Measurements from ENCODE around the gene INHBE. TPM values are rescaled to one million over a fixed set of nuclear protein-coding genes. Genes with fewer than 3 reads are reported as not detected.

Gene INHBE
- polyA plus RNA-seq, 3 donors, result not detected

DNA sequence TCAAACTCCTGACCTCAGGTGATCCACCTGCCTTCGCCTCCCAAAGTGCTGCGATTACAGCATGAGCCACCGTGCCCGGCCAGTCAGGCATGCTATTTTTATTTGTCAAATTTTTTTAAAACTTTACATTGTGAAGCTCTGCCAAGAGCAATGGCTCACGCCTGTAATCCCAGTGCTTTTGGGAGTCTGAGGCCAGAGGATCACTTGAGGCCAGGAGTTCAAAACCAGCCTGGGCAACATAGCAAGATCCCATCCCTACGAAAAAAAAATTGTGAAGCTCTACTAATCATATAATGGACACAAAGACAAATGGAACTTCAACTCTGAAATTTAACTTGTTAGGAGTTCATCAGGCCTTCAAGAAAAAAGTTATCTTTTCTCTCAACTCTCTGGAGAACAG is 26.1 kb upstream of the INHBE start:
- no peak overlapping the region for H3K4me3 ChIP-seq (replicated peaks in 1 of 3; ENCODE audit: low read depth in 2 of 3, low read length in 3 of 3)
- H3K79me2 ChIP-seq (ENCODE audit: insufficient read depth, low read length), result peaks cover 55% of the 10 kb centered on the region
- peaks cover 11 to 22% of the 10 kb centered on the region in 2 donors for H3K36me3 Mint-ChIP-seq
- 86% methylated on average over 4 of the region's 6 CpGs for WGBS (ENCODE audit: insufficient coverage)
- no peak overlapping the region for H3K4me2 ChIP-seq (replicated peaks; ENCODE audit: extremely low read depth, low read length, poor library complexity, severe bottlenecking)
- peaks cover 0 to 11% of the 10 kb centered on the region in 2 donors for H3K36me3 ChIP-seq (replicated peaks in 1 of 2; ENCODE audit: control insufficient read depth in 1 of 2, insufficient read depth in 2 of 2, low read length in 2 of 2)
- H3K27me3 ChIP-seq (ENCODE audit: control insufficient read depth in 2 of 2, insufficient read depth in 2 of 2, low read length in 2 of 2), result no peaks in the 10 kb centered on the region
- intact Hi-C loops (cut with micrococcal nuclease), result no loop called here
- TF ChIP-seq, protein P1, sequence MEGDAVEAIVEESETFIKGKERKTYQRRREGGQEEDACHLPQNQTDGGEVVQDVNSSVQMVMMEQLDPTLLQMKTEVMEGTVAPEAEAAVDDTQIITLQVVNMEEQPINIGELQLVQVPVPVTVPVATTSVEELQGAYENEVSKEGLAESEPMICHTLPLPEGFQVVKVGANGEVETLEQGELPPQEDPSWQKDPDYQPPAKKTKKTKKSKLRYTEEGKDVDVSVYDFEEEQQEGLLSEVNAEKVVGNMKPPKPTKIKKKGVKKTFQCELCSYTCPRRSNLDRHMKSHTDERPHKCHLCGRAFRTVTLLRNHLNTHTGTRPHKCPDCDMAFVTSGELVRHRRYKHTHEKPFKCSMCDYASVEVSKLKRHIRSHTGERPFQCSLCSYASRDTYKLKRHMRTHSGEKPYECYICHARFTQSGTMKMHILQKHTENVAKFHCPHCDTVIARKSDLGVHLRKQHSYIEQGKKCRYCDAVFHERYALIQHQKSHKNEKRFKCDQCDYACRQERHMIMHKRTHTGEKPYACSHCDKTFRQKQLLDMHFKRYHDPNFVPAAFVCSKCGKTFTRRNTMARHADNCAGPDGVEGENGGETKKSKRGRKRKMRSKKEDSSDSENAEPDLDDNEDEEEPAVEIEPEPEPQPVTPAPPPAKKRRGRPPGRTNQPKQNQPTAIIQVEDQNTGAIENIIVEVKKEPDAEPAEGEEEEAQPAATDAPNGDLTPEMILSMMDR (IDR thresholded peaks at IDR 0.05), result no peak
- H3K4me3 Mint-ChIP-seq, result peak overlapping the region; percentile 26 to 89
- no peaks in the 10 kb centered on the region for H3K9me3 ChIP-seq (replicated peaks in 1 of 2; ENCODE audit: control insufficient read depth in 1 of 2, insufficient read depth in 1 of 2, low read length in 2 of 2)
- no peaks in the 10 kb centered on the region for H3K27me3 Mint-ChIP-seq (ENCODE audit: low read depth in 3 of 3)
- peaks cover 23% of the 10 kb centered on the region for H3K4me1 Mint-ChIP-seq
- peaks cover 5% of the 10 kb centered on the region for H4K20me1 ChIP-seq (ENCODE audit: insufficient read depth, low read length)
- H3K9me3 Mint-ChIP-seq, result peaks cover 0 to 1% (median 0%) of the 10 kb centered on the region in 7 donors
- H2AFZ ChIP-seq (ENCODE audit: insufficient read depth, low read depth, low read length, poor library complexity, severe bottlenecking), result no peak overlapping the region
- peaks cover 15 to 21% of the 10 kb centered on the region in 2 donors for H3K4me1 ChIP-seq (ENCODE audit: control insufficient read depth in 1 of 2, insufficient read depth in 2 of 2, low read length in 2 of 2)
- no peak for DNase-seq
- no peak overlapping the region for H3K9ac ChIP-seq (ENCODE audit: insufficient read depth, low read length, poor library complexity, severe bottlenecking)
- peak overlapping the region in 6 of 7 donors; percentile 60 to 98 (median 84) for H3K27ac Mint-ChIP-seq
- H3K27ac ChIP-seq (ENCODE audit: low read depth in 1 of 2, low read length in 2 of 2), result peak overlapping the region in 1 of 2 donors; percentile 99

DNA sequence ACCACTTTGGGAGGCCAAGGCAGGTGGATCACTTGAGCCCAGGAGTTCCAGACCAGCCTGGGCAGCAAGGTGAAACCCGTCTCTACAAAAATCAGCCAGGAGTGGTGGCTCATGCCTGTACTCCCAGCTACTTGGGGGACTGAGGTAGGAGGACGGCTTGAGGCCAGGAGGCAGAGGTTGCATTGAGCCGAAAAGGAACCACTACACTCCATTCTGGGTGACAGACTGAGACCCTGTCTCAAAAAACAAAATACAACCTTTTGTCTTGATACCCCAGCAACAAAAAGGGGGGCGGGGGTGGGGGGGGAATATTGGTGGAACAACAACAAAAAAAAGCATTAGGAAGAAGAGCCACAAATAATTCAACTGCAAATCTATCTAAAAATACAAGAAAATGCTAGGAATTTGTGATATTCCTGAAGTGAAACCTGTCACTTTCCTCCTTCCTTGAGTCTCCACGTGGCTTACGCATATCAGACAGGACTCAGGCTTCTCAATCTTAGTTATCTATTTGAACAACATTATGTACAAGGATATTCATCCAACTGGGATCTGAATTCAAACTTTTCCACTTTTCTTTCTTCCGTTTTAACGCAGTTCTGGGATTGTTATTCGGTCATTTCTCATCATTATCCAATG is 25.5 kb upstream of the INHBE start:
- peaks cover 23% of the 10 kb centered on the region for H3K4me1 Mint-ChIP-seq
- peaks cover 8 to 16% of the 10 kb centered on the region in 2 donors for H3K36me3 Mint-ChIP-seq
- no peak for DNase-seq
- peak overlapping the region; percentile 44 to 82 (median 82) for H3K4me3 ChIP-seq (replicated peaks in 1 of 3; ENCODE audit: low read depth in 2 of 3, low read length in 3 of 3)
- TF ChIP-seq, protein P1 (IDR thresholded peaks at IDR 0.05), result no peak
- no peaks in the 10 kb centered on the region for H3K27me3 Mint-ChIP-seq (ENCODE audit: low read depth in 3 of 3)
- 0% methylated on average over 2 of the region's 9 CpGs for WGBS (ENCODE audit: insufficient coverage)
- H3K4me1 ChIP-seq (ENCODE audit: control insufficient read depth in 1 of 2, insufficient read depth in 2 of 2, low read length in 2 of 2), result peaks cover 15 to 21% of the 10 kb centered on the region in 2 donors
- no peaks in the 10 kb centered on the region for H3K9me3 ChIP-seq (replicated peaks in 1 of 2; ENCODE audit: control insufficient read depth in 1 of 2, insufficient read depth in 1 of 2, low read length in 2 of 2)
- H3K9ac ChIP-seq (ENCODE audit: insufficient read depth, low read length, poor library complexity, severe bottlenecking), result peak overlapping the region; percentile 84
- peaks cover 49% of the 10 kb centered on the region for H3K79me2 ChIP-seq (ENCODE audit: insufficient read depth, low read length)
- no peaks in the 10 kb centered on the region for H3K27me3 ChIP-seq (ENCODE audit: control insufficient read depth in 2 of 2, insufficient read depth in 2 of 2, low read length in 2 of 2)
- H3K9me3 Mint-ChIP-seq, result peaks cover 0 to 1% (median 0%) of the 10 kb centered on the region in 7 donors
- peaks cover 5% of the 10 kb centered on the region for H4K20me1 ChIP-seq (ENCODE audit: insufficient read depth, low read length)
- H3K4me2 ChIP-seq (replicated peaks; ENCODE audit: extremely low read depth, low read length, poor library complexity, severe bottlenecking), result peak overlapping the region; percentile 81
- peak overlapping the region; percentile 38 to 99 for H3K27ac ChIP-seq (ENCODE audit: low read depth in 1 of 2, low read length in 2 of 2)
- peak overlapping the region; percentile 96 to 99 (median 98) for H3K27ac Mint-ChIP-seq
- H3K36me3 ChIP-seq (replicated peaks in 1 of 2; ENCODE audit: control insufficient read depth in 1 of 2, insufficient read depth in 2 of 2, low read length in 2 of 2), result peaks cover 0 to 6% of the 10 kb centered on the region in 2 donors
- peak overlapping the region; percentile 90 for H2AFZ ChIP-seq (ENCODE audit: insufficient read depth, low read depth, low read length, poor library complexity, severe bottlenecking)
- peak overlapping the region; percentile 89 to 99 for H3K4me3 Mint-ChIP-seq
- intact Hi-C loops (cut with micrococcal nuclease), result no loop called here
